HG02981 (cell line): ENCODE results near the gene ZFPL1.
A peak's percentile ranks its signal among the peaks of the same experiment; 100 is the strongest.
"Not testable (repeated sequence)": the region's sequence is repeated elsewhere in the genome, so short reads cannot be mapped to it uniquely, and the experiment has no call there.

Experiments
- ATAC-seq: cut with Tn5 transposase; IDR thresholded peaks from one replicate; pipeline ENCODE4 v1.9.1; 2021; ENCODE audit warnings: mild to moderate bottlenecking, moderate library complexity; ENCODE audit not compliant: unreplicated experiment

ZFPL1 gene

DNA sequence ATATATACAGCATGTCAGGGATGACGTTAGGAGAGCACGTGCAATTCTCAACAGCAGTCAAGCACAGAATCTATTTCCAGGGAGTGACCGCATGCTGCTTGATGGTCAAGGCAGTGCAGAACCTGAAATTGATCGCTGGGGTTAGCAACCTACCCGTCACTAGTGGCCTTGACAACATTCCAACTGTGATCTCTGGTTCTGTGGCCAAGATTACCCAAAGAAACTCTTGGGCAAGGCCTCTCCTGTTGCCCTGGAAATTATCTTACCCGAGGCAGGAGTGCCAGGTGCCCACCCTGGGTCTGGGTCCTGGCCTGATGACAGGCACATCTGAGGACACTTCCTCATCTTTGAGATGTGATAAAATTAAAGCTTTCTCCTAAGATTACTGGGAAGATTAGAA lies 29.8 kb downstream of the ZFPL1 start:
- no peak for ATAC-seq

- ATAC-seq = no peak
Measured at GRCh38 chr11:65114538-65115171, 30.6 kb downstream of the ZFPL1 start.

GRCh38 chr11:65115361-65116082 lies 31.5 kb downstream of the ZFPL1 start:
- ATAC-seq = no peak

DNA sequence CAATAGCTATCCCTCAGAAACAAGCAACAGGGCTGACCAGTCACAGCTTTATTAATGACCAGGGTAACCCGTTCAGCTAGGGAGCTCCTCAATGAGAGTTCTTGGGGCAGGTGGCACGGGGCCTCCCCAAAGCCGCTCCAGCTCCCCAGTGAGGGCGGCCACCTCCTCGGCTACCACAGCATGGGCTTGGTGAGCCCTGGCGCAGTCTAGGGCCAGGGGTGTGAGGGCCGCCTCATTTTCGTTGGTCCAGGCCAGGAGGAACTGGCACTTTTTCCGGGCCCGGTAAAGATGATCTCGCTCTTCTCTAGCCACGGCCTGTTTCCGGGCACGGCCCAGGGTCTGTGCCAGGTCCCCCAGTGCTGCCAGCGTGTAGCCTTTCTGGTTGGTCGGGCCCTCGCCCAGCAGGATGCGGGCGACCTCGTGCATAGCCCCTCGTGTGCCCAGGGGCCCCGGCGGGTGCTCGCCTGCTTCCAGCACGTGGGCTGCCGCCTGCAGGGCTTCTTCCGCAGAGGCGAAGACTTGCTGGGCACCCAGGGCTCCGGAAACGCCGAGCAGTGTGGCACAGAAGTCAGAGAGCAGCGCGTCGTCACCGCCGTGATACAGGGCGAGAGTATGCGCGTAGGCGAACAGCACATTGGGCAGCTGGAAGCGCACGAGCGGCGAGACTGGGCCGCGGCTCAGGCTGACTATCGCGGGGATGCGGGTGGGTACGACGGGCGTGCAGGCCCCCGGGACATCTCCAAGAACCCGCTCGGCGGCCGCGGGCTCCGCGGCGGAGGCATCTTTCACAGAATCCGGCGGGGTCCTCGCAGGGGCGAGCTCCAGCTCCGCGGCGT lies 32.6 kb downstream of the ZFPL1 start:
- no peak for ATAC-seq

- peak; percentile 59 for ATAC-seq
Measured at GRCh38 chr11:65117206-65118096, 33.4 kb downstream of the ZFPL1 start, which contains the start of gene ZNHIT2. ZNHIT2 (minus strand) TSS chr11:65117701; CDS start chr11:65117653, 48 bp downstream.

GRCh38 chr11:65118097-65118837 lies 34.2 kb downstream of the ZFPL1 start:
- no peak for ATAC-seq

DNA sequence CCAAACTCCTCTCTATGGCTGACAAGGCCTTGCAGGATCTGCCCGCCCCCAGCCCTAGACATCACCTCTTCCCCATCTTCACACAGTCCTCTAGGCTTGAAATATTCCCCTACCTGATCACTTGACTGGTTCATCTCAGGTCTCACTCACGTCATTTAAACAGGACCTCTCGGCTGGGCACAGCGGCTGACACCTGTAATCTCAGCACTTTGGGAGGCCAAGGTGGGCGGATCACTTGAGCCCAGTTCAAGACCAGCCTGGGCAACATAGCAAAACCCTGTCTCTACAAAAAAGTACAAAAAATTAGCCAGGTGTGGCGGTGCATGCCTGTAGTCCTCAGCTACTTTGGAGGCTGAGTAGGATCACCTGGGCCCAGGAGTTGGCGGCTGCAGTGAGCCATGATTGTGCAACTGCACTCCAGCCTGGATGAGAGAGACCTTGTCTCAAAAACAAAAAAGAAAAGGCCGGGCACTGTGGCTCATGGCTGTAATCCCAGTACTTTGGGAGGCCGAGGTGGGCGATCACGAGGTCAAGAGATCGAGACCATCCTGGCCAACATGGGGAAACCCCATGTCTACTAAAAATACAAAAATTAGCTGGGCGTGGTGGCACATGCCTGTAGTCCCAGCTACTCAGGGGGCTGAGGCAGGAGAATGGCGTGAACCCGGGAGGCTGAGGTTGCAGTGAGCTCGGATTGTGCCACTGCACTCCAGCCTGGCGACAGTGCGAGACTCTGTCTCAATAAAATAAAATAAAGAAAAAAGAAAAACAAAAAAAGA lies 35.1 kb downstream of the ZFPL1 start:
- ATAC-seq = not testable (repeated sequence)

GRCh38 chr11:65119670-65119995 lies 35.6 kb downstream of the ZFPL1 start:
- no peak for ATAC-seq

GRCh38 chr11:65120831-65121230 lies 36.8 kb downstream of the ZFPL1 start:
- ATAC-seq = no peak

GRCh38 chr11:65121447-65121864 lies 37.4 kb downstream of the ZFPL1 start:
- ATAC-seq = no peak

DNA sequence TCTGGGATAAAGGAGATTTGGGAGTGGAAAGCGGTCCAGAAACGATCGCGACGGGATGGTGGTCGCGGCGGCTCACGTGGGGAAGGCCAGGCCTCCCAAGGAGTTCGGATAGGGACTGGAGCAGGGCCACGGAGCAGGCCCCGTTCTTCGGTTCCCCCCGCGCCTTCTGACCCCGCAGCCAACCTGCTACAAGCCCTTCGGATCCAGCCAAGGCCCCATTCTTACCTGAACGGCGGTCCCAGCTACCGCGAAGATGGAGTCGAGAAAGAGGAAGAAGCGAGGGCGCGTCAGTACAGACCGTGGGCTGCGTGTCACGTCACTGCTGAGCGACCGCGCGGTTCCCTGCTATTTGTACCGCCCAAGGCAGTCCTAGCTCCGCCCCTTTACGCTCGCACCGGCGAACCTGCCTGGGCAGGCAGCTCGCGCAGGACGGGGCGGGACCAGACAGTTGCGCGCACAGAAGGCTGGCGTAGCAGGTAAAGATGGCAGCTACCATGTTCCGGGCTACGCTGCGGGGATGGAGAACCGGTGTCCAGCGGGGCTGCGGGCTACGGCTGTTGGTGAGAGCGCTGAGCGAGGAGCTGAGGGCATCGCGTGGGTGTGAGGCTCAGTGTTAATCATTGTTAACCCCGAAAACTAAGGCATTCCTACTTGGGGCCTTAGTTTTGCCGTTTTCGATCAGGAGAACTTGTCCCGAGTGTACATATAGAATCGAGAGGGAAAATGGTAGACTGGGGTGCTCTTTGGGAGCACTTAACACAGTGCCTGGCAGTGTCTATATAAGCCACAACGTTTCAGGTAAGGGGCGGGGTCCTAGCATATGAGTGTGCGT lies 38.1 kb downstream of the ZFPL1 start, which contains the start of the genes FAU and MRPL49:
FAU (minus strand) TSS at position 270 of the 832 bp plus-strand sequence. CDS start 321 bp downstream, outside the sequence.
MRPL49 (plus strand) TSS at position 457 of the 832 bp plus-strand sequence; CDS start at position 483, 26 bp downstream.
- ATAC-seq = peak; percentile 59

- no peak for ATAC-seq
Measured at GRCh38 chr11:65124480-65125196, 40.6 kb downstream of the ZFPL1 start.

GRCh38 chr11:65125197-65126056 lies 41.4 kb downstream of the ZFPL1 start:
- ATAC-seq = no peak

DNA sequence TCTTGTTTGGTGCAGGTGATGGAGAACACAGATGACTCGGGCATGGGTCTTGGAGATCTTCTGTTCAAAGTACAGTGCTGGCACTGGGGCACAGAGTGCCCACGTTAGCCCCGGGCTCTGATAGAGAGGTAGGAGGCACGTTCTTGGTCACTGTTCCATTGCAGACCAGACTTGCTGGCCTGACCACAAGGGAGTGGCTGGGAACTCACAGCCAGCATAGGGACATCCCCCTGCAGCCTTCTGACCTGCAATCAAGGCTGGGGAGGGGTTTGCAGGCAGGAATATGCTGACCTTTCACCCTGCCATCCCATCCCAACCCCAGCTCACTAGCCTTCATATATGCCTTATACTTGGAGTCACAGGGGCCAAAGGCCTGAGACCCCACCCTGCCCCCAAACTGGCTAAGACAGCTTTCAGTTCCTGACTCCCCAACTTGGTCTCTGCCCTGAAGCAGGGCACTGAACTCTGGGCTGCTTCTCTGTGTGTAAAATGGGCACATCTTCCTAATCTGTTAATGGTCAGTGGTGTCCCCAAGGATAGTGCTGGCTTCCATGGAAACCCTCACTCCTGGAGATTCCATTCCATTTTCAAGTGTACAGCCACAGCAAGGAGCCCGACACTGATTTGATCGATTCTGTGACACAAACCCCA lies 42.7 kb downstream of the ZFPL1 start:
- no peak for ATAC-seq

GRCh38 chr11:65127473-65128181 lies 43.6 kb downstream of the ZFPL1 start:
- no peak for ATAC-seq
